WERI-Rb-1 (cell line): ENCODE measurements around the gene TMPRSS11E.
"Not testable (repeated sequence)": the region's sequence is repeated elsewhere in the genome, so short reads cannot be mapped to it uniquely, and the experiment has no call there.

ENCODE experiments used
- DNase-seq: peaks from one replicate; pipeline ENCODE4 v3.0.0-alpha.2; 2020
- H3K27ac ChIP-seq: fragments of 250-450 bp; sonication (Bioruptor Pico); 2 replicates; pipeline ENCODE4 v1.5.1; 2020; ENCODE audit warnings: mild to moderate bottlenecking, moderate library complexity
- H3K27me3 ChIP-seq: fragments of 250-450 bp; sonication (Bioruptor Pico); 2 replicates; pipeline ENCODE4 v1.5.1; 2021; ENCODE audit warnings: mild to moderate bottlenecking, low read depth, moderate library complexity; ENCODE audit not compliant: insufficient read depth, severe bottlenecking
- H3K36me3 ChIP-seq: fragments of 250-450 bp; sonication (Bioruptor Pico); 2 replicates; pipeline ENCODE4 v1.5.1; 2020; ENCODE audit warnings: mild to moderate bottlenecking, moderate library complexity
- H3K4me3 ChIP-seq: 2 replicates; pipeline ENCODE4 v1.5.1; 2011; ENCODE audit warnings: low read depth, mild to moderate bottlenecking, control low read depth, low read length
- H3K9me3 ChIP-seq: fragments of 250-450 bp; sonication (Bioruptor Pico); 2 replicates; pipeline ENCODE4 v1.5.1; 2021; ENCODE audit warnings: mild to moderate bottlenecking, moderate library complexity; ENCODE audit not compliant: severe bottlenecking
- TF ChIP-seq, protein P1 (sequence below): IDR thresholded peaks from 2 replicates; pipeline ENCODE4 v1.5.1; 2011; ENCODE audit warnings: low read depth, mild to moderate bottlenecking, control low read depth, inconsistent platforms, low read length

The TMPRSS11E gene

DNA sequence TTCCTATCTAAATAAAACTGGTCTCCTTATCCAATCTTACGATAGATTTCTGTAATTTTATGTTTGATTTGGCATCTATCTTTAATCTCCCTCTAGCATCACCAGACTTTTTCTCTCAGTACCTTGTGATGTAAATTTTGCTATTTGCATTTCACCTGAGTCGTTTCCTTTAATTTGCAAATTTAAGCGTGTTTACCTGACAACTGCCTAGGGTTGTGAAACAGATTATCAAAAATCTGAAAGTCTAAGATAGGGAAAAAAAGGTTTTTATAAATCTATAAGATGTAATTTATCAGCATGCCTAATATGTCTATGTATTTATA, 39.4 kb upstream of the TMPRSS11E start:
- H3K36me3 ChIP-seq: no peaks in the 10 kb centered on the region
- H3K4me3 ChIP-seq: no peak overlapping the region
- no peak overlapping the region for H3K27ac ChIP-seq
- TF ChIP-seq, protein P1, sequence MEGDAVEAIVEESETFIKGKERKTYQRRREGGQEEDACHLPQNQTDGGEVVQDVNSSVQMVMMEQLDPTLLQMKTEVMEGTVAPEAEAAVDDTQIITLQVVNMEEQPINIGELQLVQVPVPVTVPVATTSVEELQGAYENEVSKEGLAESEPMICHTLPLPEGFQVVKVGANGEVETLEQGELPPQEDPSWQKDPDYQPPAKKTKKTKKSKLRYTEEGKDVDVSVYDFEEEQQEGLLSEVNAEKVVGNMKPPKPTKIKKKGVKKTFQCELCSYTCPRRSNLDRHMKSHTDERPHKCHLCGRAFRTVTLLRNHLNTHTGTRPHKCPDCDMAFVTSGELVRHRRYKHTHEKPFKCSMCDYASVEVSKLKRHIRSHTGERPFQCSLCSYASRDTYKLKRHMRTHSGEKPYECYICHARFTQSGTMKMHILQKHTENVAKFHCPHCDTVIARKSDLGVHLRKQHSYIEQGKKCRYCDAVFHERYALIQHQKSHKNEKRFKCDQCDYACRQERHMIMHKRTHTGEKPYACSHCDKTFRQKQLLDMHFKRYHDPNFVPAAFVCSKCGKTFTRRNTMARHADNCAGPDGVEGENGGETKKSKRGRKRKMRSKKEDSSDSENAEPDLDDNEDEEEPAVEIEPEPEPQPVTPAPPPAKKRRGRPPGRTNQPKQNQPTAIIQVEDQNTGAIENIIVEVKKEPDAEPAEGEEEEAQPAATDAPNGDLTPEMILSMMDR: no peak
- no peaks in the 10 kb centered on the region for H3K27me3 ChIP-seq
- DNase-seq: no peak
- no peaks in the 10 kb centered on the region for H3K9me3 ChIP-seq

- Histone ChIP-seq H3K27me3 (no peaks in the 10 kb centered on the region), H3K9me3 (no peaks in the 10 kb centered on the region), H3K27ac (no peak overlapping the region), H3K4me3 (no peak overlapping the region), H3K36me3 (no peaks in the 10 kb centered on the region)
- TF ChIP-seq, protein P1: no peak
- DNase-seq: no peak
These were observed 37.1 kb upstream of the TMPRSS11E start for GRCh38 chr4:68410149-68410548.

DNA sequence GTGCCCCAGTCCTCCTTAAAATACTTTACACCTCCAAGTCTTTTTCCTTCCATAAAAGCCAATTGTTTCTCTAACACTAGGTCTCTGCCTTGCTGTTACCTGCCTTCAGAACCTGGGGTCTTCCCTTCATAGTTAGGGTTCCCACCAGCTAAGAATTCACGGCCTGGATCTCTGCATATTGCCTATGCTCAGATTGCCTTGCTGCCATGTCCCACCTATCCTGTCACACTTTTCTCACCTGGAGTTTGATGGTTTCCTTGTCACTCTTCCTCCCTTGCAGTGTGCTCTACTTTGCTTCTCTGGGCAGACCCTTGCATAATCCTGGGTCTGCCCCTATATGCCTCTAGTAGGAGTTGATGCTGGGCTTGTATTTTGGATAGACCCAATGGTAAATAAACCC, 36.6 kb upstream of the TMPRSS11E start:
- H3K27ac ChIP-seq: no peak overlapping the region
- H3K9me3 ChIP-seq: no peaks in the 10 kb centered on the region
- no peaks in the 10 kb centered on the region for H3K27me3 ChIP-seq
- no peaks in the 10 kb centered on the region for H3K36me3 ChIP-seq
- TF ChIP-seq, protein P1: no peak
- no peak for DNase-seq
- H3K4me3 ChIP-seq: no peak overlapping the region

- not testable (repeated sequence) for H3K27ac ChIP-seq, H3K27me3 ChIP-seq, DNase-seq, H3K9me3 ChIP-seq, H3K36me3 ChIP-seq, H3K4me3 ChIP-seq
These were observed 35.2 kb upstream of the TMPRSS11E start for GRCh38 chr4:68412031-68412430.

DNA sequence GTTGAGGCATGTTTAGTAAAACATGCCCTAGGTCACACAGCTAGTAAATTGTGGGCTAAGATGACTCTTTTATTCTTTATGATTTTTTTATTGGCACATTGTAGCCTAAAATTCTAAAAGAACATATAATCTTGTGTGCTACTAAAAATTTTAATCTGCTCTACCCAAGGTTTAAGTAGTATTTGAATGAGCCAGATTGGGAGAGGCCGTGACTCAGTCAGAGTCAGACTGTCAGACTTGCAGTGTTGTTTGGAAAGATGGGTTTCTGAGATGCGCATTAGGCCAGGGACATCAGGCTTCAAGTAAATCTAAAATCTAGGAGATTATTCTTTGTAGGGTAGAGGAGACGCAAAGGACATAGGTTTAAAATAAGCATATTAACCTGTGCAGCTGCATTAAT, 30.7 kb upstream of the TMPRSS11E start:
- Histone ChIP-seq H3K36me3 (no peaks in the 10 kb centered on the region), H3K27me3 (no peaks in the 10 kb centered on the region), H3K4me3 (no peak overlapping the region), H3K27ac (no peak overlapping the region), H3K9me3 (peaks cover 5% of the 10 kb centered on the region)
- no peak for DNase-seq
- TF ChIP-seq, protein P1: no peak

- no peak for DNase-seq
- no peak overlapping the region for H3K4me3 ChIP-seq
- TF ChIP-seq, protein P1: no peak
- no peak overlapping the region for H3K27ac ChIP-seq
- H3K27me3 ChIP-seq: no peaks in the 10 kb centered on the region
- H3K36me3 ChIP-seq: no peaks in the 10 kb centered on the region
- no peaks in the 10 kb centered on the region for H3K9me3 ChIP-seq
These were observed 20.7 kb upstream of the TMPRSS11E start for GRCh38 chr4:68426516-68426915.
